Measurements from ENCODE around the gene CLDN9.
A peak's percentile ranks its signal among the peaks of the same experiment; 100 is the strongest.

Gene CLDN9

GRCh38 chr16:2968738-2969544, 43.8 kb upstream of the CLDN9 start, which contains the start of gene PAQR4:
Gene PAQR4 (plus strand): TSS chr16:2969348. CDS start chr16:2969675, 327 bp downstream.
- TF ChIP-seq FOXP2 (optimal IDR thresholded peaks at IDR 0.05; ENCODE audit: borderline replicate concordance, extremely low read depth, extremely low read length, insufficient read depth) (no peak), REST (IDR thresholded peaks at IDR 0.05; ENCODE audit: insufficient read depth in 1 of 2, low read depth in 2 of 2, low read length in 2 of 2) (peak; percentile 99 to 100), SIN3A (IDR thresholded peaks at IDR 0.05; ENCODE audit: borderline replicate concordance, insufficient read depth, low read length) (peak; percentile 93; the same call in 1 of the 2 replicates), POLR2AphosphoS5 (IDR thresholded peaks at IDR 0.05; ENCODE audit: low read depth, low read length) (no peak; the same call in 1 of the 2 replicates), TAF1 (IDR thresholded peaks at IDR 0.05; ENCODE audit: borderline replicate concordance, insufficient read depth, low read length) (peak; percentile 43)

- TF ChIP-seq POLR2AphosphoS5 (IDR thresholded peaks at IDR 0.05; ENCODE audit: low read depth, low read length) (peak; percentile 35; the same call in 1 of the 2 replicates), TAF1 (IDR thresholded peaks at IDR 0.05; ENCODE audit: borderline replicate concordance, insufficient read depth, low read length) (0 out of 2 replicates have a peak, but pooled peaks have one; percentile 55), SIN3A (IDR thresholded peaks at IDR 0.05; ENCODE audit: borderline replicate concordance, insufficient read depth, low read length) (no peak), FOXP2 (optimal IDR thresholded peaks at IDR 0.05; ENCODE audit: borderline replicate concordance, extremely low read depth, extremely low read length, insufficient read depth) (no peak), REST (IDR thresholded peaks at IDR 0.05; ENCODE audit: insufficient read depth in 1 of 2, low read depth in 2 of 2, low read length in 2 of 2) (0 out of 4 replicates have a peak, but pooled peaks of 1 of the 2 experiments have one; percentile 6)
Observed at GRCh38 chr16:2969545-2970521, 42.9 kb upstream of the CLDN9 start.

GRCh38 chr16:2970563-2970962, 42.2 kb upstream of the CLDN9 start:
- TF ChIP-seq FOXP2 (optimal IDR thresholded peaks at IDR 0.05; ENCODE audit: borderline replicate concordance, extremely low read depth, extremely low read length, insufficient read depth) (no peak), SIN3A (IDR thresholded peaks at IDR 0.05; ENCODE audit: borderline replicate concordance, insufficient read depth, low read length) (no peak), POLR2AphosphoS5 (IDR thresholded peaks at IDR 0.05; ENCODE audit: low read depth, low read length) (no peak), REST (IDR thresholded peaks at IDR 0.05; ENCODE audit: insufficient read depth in 1 of 2, low read depth in 2 of 2, low read length in 2 of 2) (no peak), TAF1 (IDR thresholded peaks at IDR 0.05; ENCODE audit: borderline replicate concordance, insufficient read depth, low read length) (no peak)

GRCh38 chr16:2971134-2971984, 41.4 kb upstream of the CLDN9 start:
- TF ChIP-seq POLR2AphosphoS5 (IDR thresholded peaks at IDR 0.05; ENCODE audit: low read depth, low read length) (peak; percentile 10; the same call in 1 of the 2 replicates), SIN3A (IDR thresholded peaks at IDR 0.05; ENCODE audit: borderline replicate concordance, insufficient read depth, low read length) (no peak), FOXP2 (optimal IDR thresholded peaks at IDR 0.05; ENCODE audit: borderline replicate concordance, extremely low read depth, extremely low read length, insufficient read depth) (no peak), REST (IDR thresholded peaks at IDR 0.05; ENCODE audit: insufficient read depth in 1 of 2, low read depth in 2 of 2, low read length in 2 of 2) (no peak)

Data from PFSK-1 (cell line).